KBM-7 (cell line): ENCODE measurements around the gene CCDC182.

Experiments
- DNase-seq: peaks from one replicate; pipeline ENCODE4 v3.0.0-alpha.2; 2015
- in situ Hi-C: fragments of 300-500 bp; cut with MboI; formaldehyde crosslinking; loops from 2 replicates; pipeline ENCODE4 v1.14.3; 2020; ENCODE audit warnings: low sequenced_read_pairs, low pct_unique_long_range_greater_than_20kb, mixed read lengths

Gene CCDC182

GRCh38 chr17:57735707-57736106 lies 9.4 kb downstream of the CCDC182 start:
- in situ Hi-C loops: loop anchor here (25.0 kb wide), 1 partner anchor 598 kb away; no protein-coding TSS in a partner anchor
- DNase-seq: peak; percentile 26

GRCh38 chr17:57735230-57735629 lies 9.9 kb downstream of the CCDC182 start:
- no peak for DNase-seq
- in situ Hi-C loops: loop anchor here (25.0 kb wide), 1 partner anchor 598 kb away; no protein-coding TSS in a partner anchor

- DNase-seq: no peak
- in situ Hi-C loops: loop anchor here (25.0 kb wide), 1 partner anchor 596 kb away; no protein-coding TSS in a partner anchor
These were observed 12.0 kb downstream of the CCDC182 start for GRCh38 chr17:57733085-57733484.

GRCh38 chr17:57732062-57732461 lies 13.0 kb downstream of the CCDC182 start:
- no peak for DNase-seq
- in situ Hi-C loops: loop anchor here (25.0 kb wide), 1 partner anchor 595 kb away; no protein-coding TSS in a partner anchor

GRCh38 chr17:57730026-57730701 lies 14.9 kb downstream of the CCDC182 start:
- in situ Hi-C loops: loop anchor here (25.0 kb wide), 1 partner anchor 593 kb away; no protein-coding TSS in a partner anchor
- DNase-seq: no peak

- in situ Hi-C loops: loop anchor here (25.0 kb wide), 1 partner anchor 590 kb away; no protein-coding TSS in a partner anchor
- DNase-seq: no peak
These were observed 17.4 kb downstream of the CCDC182 start for GRCh38 chr17:57727630-57728175.

GRCh38 chr17:57726838-57727237 lies 18.3 kb downstream of the CCDC182 start:
- no peak for DNase-seq
- in situ Hi-C loops: loop anchor here (25.0 kb wide), 1 partner anchor 590 kb away; no protein-coding TSS in a partner anchor

GRCh38 chr17:57726213-57726790 lies 18.8 kb downstream of the CCDC182 start:
- DNase-seq: no peak
- in situ Hi-C loops: loop anchor here (25.0 kb wide), 1 partner anchor 589 kb away; no protein-coding TSS in a partner anchor

- DNase-seq: no peak
- in situ Hi-C loops: loop anchor here (25.0 kb wide), 1 partner anchor 587 kb away; no protein-coding TSS in a partner anchor
These were observed 20.4 kb downstream of the CCDC182 start for GRCh38 chr17:57724729-57725125.

GRCh38 chr17:57724026-57724728 lies 20.9 kb downstream of the CCDC182 start:
- no peak for DNase-seq
- in situ Hi-C loops: no loop called here

GRCh38 chr17:57723427-57724025 lies 21.6 kb downstream of the CCDC182 start:
- no peak for DNase-seq
- in situ Hi-C loops: no loop called here

GRCh38 chr17:57722704-57723043 lies 22.4 kb downstream of the CCDC182 start:
- in situ Hi-C loops: no loop called here
- DNase-seq: no peak

- in situ Hi-C loops: no loop called here
- DNase-seq: no peak
These were observed 23.0 kb downstream of the CCDC182 start for GRCh38 chr17:57721967-57722703.

GRCh38 chr17:57720386-57721035 lies 24.6 kb downstream of the CCDC182 start:
- DNase-seq: no peak
- in situ Hi-C loops: no loop called here

GRCh38 chr17:57718878-57719277 lies 26.2 kb downstream of the CCDC182 start:
- no peak for DNase-seq
- in situ Hi-C loops: no loop called here

GRCh38 chr17:57715981-57716380 lies 29.1 kb downstream of the CCDC182 start:
- no peak for DNase-seq
- in situ Hi-C loops: no loop called here

GRCh38 chr17:57714665-57715180 lies 30.4 kb downstream of the CCDC182 start:
- in situ Hi-C loops: no loop called here
- no peak for DNase-seq

GRCh38 chr17:57713140-57713539 lies 32.0 kb downstream of the CCDC182 start:
- in situ Hi-C loops: no loop called here
- no peak for DNase-seq
